ENCODE measurements around the gene ERMAP. TPM values are rescaled to one million over a fixed set of nuclear protein-coding genes. Genes with fewer than 3 reads are reported as not detected.

The ERMAP gene
- total and polyA plus RNA-seq, 7 donors = 1.4 to 3.7 (median 2.0) TPM

DNA sequence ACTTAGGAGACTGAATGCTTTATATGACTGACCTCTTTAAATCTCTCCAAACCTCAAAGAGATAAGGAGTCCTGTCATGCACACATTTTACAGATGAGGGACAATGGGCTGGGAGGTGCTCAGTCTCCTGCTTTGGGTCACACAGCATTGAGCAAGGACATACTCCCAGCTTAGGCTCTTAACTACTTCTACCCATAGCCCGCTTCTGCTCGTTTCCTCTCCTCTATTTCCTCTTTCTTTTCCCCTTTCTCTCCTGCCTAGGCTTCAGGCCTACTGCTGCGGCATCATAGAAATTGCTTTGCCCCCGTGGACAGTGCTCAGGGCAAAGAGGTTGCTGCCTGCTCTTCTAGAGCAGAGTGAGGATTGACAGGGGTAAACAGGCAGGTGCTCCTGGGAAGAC lies 17.1 kb downstream of the ERMAP start:
- TF ChIP-seq, protein P1, sequence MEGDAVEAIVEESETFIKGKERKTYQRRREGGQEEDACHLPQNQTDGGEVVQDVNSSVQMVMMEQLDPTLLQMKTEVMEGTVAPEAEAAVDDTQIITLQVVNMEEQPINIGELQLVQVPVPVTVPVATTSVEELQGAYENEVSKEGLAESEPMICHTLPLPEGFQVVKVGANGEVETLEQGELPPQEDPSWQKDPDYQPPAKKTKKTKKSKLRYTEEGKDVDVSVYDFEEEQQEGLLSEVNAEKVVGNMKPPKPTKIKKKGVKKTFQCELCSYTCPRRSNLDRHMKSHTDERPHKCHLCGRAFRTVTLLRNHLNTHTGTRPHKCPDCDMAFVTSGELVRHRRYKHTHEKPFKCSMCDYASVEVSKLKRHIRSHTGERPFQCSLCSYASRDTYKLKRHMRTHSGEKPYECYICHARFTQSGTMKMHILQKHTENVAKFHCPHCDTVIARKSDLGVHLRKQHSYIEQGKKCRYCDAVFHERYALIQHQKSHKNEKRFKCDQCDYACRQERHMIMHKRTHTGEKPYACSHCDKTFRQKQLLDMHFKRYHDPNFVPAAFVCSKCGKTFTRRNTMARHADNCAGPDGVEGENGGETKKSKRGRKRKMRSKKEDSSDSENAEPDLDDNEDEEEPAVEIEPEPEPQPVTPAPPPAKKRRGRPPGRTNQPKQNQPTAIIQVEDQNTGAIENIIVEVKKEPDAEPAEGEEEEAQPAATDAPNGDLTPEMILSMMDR (IDR thresholded peaks at IDR 0.05) = no peak
- DNase-seq = no peak
- no peaks in the 10 kb centered on the region for H3K4me1 ChIP-seq
- no peak for ATAC-seq
- H3K27ac ChIP-seq = no peak overlapping the region
- H3K9me3 ChIP-seq = no peaks in the 10 kb centered on the region
- intact Hi-C loops (cut with DNase I) = no loop called here
- no peak overlapping the region for H3K4me3 ChIP-seq
- peaks cover 0 to 29% of the 10 kb centered on the region in 2 donors for H3K36me3 ChIP-seq (ENCODE audit: insufficient read depth in 1 of 2, low read depth in 1 of 2)
- H3K27me3 ChIP-seq (ENCODE audit: insufficient read depth in 3 of 3, low read length in 2 of 3) = no peaks in the 10 kb centered on the region
- WGBS, 3 donors = 90 to 96% (median 92%) methylated on average over 4 of the region's 4 CpGs

DNA sequence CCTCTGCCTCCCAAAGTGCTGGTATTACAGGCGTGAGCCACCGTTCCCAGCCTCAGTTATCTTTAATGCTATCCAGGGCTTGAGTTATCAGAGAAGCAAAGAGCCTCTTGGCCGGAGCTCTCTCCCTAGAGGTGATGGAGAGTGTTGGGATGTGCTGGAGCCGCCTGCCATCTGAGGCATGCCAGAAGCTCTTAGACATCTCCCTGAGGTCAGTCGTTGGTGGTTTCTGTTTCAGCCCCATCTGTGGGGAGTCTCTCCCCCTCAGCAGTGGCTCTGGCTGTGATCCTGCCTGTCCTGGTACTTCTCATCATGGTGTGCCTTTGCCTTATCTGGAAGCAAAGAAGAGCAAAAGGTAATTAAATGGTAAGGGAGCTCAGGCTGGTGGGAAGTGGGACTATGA lies 17.9 kb downstream of the ERMAP start:
- peaks cover 0 to 25% of the 10 kb centered on the region in 2 donors for H3K36me3 ChIP-seq (ENCODE audit: insufficient read depth in 1 of 2, low read depth in 1 of 2)
- TF ChIP-seq, protein P1 (IDR thresholded peaks at IDR 0.05) = no peak
- no peak for DNase-seq
- ATAC-seq = no peak
- no peaks in the 10 kb centered on the region for H3K4me1 ChIP-seq
- intact Hi-C loops (cut with DNase I) = no loop called here
- 85 to 91% (median 90%) methylated on average over 5 of the region's 5 CpGs for WGBS, 3 donors
- no peaks in the 10 kb centered on the region for H3K9me3 ChIP-seq
- H3K4me3 ChIP-seq = no peak overlapping the region
- H3K27me3 ChIP-seq (ENCODE audit: insufficient read depth in 3 of 3, low read length in 2 of 3) = no peaks in the 10 kb centered on the region
- no peak overlapping the region for H3K27ac ChIP-seq

DNA sequence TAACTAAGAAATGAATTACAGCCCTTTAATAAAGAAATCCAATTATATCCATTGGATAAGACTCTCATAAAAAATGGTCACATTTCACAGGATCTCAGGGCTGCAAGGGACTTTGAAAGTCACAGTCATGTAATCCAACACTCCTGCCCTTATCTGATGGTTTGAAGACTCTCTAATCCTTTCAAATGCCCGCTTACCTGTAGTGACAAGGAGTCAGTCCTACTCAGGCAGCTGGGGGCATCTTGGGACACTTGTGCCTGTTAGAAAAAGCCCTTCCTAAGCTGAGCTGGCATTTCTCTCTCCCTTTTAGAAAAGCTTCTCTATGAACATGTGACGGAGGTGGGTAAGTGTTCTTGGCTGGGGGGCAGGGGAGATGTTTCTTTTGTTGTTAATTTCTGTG lies 18.5 kb downstream of the ERMAP start:
- Histone ChIP-seq H3K9me3 (no peaks in the 10 kb centered on the region), H3K4me3 (no peak overlapping the region), H3K36me3 (ENCODE audit: insufficient read depth in 1 of 2, low read depth in 1 of 2) (peaks cover 0 to 24% of the 10 kb centered on the region in 2 donors), H3K27ac (no peak overlapping the region), H3K27me3 (ENCODE audit: insufficient read depth in 3 of 3, low read length in 2 of 3) (no peaks in the 10 kb centered on the region), H3K4me1 (no peaks in the 10 kb centered on the region)
- 94 to 99% (median 95%) methylated on average over 2 of the region's 2 CpGs for WGBS, 3 donors
- ATAC-seq (no peak), DNase-seq (no peak)
- intact Hi-C loops (cut with DNase I) = no loop called here
- TF ChIP-seq, protein P1 (IDR thresholded peaks at IDR 0.05) = no peak

DNA sequence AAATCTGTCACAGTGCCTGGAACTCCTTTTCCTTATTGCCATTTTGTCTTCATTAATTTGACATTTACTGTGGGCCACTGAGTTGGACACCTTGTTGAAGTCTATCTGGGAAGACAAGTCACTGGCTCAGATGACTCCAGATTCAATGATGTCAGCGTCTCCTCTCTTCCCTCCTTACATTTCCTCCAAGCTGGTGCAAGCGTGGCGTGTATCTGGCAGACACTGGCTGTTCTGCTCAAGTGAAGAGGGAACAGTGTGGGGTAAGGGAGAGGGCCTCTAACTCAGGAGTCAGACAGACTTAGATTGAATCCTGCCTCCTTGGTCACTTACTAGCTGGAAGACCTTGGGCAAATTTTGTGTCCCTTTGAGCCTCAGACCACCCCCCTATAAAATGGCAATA lies 20.8 kb downstream of the ERMAP start:
- TF ChIP-seq, protein P1 (IDR thresholded peaks at IDR 0.05) = no peak
- Histone ChIP-seq H3K36me3 (ENCODE audit: insufficient read depth in 1 of 2, low read depth in 1 of 2) (peaks cover 0 to 19% of the 10 kb centered on the region in 2 donors), H3K9me3 (no peaks in the 10 kb centered on the region), H3K4me3 (no peak overlapping the region), H3K27ac (no peak overlapping the region), H3K4me1 (no peaks in the 10 kb centered on the region), H3K27me3 (ENCODE audit: insufficient read depth in 3 of 3, low read length in 2 of 3) (no peaks in the 10 kb centered on the region)
- WGBS, 3 donors = 43 to 74% (median 62%) methylated on average over 3 of the region's 3 CpGs
- no peak for ATAC-seq
- intact Hi-C loops (cut with DNase I) = no loop called here
- no peak for DNase-seq

DNA sequence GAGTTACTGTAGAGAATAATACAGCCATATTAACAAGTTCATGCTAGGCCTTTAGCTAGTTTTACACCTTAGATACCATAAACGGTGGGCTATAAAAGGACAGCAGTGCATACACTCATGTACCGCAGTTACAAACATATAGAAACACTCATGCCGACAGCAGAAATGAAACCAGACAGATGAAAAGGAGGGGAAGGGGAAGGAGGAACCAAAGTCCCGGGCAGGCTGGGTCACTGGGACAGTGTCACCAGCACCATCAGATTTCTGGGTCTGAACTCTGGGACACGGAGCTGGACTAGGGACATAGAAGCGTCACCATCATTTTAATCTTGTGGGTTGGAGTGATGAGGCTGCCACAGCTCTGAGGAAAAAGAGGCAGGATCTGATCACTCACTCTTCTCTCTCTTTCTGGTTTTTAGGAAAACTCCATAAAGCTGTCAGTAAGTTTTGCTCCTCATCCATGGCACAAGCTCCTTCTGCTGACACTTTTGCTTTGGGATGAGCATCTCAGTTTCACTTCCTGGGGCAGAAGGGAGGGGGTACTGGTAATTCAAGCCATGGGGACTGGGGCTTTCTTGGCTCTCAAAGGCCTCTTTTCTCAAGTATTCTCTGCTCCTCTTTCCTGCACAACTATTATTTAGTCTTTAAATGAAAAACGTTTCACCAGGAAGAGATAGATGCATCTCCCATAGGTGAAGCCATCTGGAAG lies 21.7 kb downstream of the ERMAP start:
- Histone ChIP-seq H3K4me3 (no peak overlapping the region), H3K27me3 (ENCODE audit: insufficient read depth in 3 of 3, low read length in 2 of 3) (no peaks in the 10 kb centered on the region), H3K27ac (no peak overlapping the region), H3K36me3 (ENCODE audit: insufficient read depth in 1 of 2, low read depth in 1 of 2) (peaks cover 0 to 26% of the 10 kb centered on the region in 2 donors), H3K4me1 (no peaks in the 10 kb centered on the region), H3K9me3 (no peaks in the 10 kb centered on the region)
- ATAC-seq = no peak
- DNase-seq = no peak
- intact Hi-C loops (cut with DNase I) = no loop called here
- TF ChIP-seq, protein P1 (IDR thresholded peaks at IDR 0.05) = no peak
- 74 to 81% (median 76%) methylated on average over 7 of the region's 7 CpGs for WGBS, 3 donors
